GM13977 (cell line): ENCODE results near the gene GGN.
"Not testable (repeated sequence)": the region's sequence is repeated elsewhere in the genome, so short reads cannot be mapped to it uniquely, and the experiment has no call there.

ENCODE experiments used
- DNase-seq: peaks from one replicate; pipeline ENCODE4 v3.0.0; 2012; ENCODE audit warnings: low spot score
- in situ Hi-C: fragments of 300-500 bp; cut with MboI; formaldehyde crosslinking; loops from one replicate; pipeline ENCODE4 v1.12.0; 2022; ENCODE audit warnings: low sequenced_read_pairs, low pct_unique_long_range_greater_than_20kb, mixed read lengths, inconsistent platforms; ENCODE audit not compliant: unreplicated experiment
- TF ChIP-seq, protein P1 (sequence below): IDR thresholded peaks from 2 replicates; pipeline ENCODE4 v1.5.1; 2012; ENCODE audit warnings: mild to moderate bottlenecking, control low read depth; ENCODE audit not compliant: insufficient read depth; ENCODE audit errors: extremely low read depth, missing control alignments

Gene GGN

DNA sequence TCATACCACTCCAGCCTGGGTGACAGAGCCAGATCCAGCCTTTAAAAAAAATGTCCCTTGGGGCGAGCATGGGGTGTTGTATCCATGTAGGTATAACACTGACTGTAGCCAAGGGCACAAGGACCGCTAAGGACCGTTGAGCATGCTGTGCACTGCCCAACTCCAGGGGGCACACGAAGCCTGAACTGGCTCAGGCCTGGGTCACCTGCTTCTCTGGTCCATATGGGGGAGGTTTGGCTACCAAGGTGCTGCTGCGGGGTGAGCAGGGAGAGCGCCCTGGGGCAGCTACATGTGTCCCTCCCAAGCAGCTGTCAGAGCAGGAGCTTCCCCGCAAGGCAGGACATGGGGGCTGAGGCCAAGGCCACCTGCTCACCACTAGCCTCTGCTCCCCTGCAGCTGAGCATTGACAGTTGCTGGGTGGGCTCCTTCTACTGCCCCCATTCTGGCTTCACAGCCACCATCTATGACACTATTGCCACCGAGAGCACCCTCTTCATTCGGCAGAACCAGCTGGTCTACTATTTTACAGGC lies 35.9 kb downstream of the GGN start:
- in situ Hi-C loops, result no loop called here
- DNase-seq, result no peak
- TF ChIP-seq, protein P1, sequence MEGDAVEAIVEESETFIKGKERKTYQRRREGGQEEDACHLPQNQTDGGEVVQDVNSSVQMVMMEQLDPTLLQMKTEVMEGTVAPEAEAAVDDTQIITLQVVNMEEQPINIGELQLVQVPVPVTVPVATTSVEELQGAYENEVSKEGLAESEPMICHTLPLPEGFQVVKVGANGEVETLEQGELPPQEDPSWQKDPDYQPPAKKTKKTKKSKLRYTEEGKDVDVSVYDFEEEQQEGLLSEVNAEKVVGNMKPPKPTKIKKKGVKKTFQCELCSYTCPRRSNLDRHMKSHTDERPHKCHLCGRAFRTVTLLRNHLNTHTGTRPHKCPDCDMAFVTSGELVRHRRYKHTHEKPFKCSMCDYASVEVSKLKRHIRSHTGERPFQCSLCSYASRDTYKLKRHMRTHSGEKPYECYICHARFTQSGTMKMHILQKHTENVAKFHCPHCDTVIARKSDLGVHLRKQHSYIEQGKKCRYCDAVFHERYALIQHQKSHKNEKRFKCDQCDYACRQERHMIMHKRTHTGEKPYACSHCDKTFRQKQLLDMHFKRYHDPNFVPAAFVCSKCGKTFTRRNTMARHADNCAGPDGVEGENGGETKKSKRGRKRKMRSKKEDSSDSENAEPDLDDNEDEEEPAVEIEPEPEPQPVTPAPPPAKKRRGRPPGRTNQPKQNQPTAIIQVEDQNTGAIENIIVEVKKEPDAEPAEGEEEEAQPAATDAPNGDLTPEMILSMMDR, result no peak

DNA sequence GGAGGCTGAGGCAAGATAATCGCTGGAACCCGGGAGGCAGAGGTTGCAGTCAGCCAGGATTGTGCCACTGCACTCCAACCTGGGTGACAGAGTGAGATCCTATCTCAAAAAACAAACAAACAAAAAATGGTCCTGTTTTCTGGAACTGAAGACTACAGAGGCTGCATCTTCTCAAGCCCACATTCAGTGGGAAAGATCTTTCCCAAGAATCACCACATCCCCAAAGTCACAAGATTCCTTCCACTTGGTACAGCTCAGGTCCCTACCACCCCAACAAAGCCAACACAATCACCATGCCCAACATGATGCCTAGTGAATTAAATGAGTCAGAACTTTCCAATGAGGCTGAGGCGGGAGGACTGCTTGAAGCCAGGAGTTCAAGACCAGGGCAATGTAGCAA lies 37.0 kb downstream of the GGN start:
- in situ Hi-C loops, result no loop called here
- DNase-seq, result no peak
- TF ChIP-seq, protein P1, result no peak

DNA sequence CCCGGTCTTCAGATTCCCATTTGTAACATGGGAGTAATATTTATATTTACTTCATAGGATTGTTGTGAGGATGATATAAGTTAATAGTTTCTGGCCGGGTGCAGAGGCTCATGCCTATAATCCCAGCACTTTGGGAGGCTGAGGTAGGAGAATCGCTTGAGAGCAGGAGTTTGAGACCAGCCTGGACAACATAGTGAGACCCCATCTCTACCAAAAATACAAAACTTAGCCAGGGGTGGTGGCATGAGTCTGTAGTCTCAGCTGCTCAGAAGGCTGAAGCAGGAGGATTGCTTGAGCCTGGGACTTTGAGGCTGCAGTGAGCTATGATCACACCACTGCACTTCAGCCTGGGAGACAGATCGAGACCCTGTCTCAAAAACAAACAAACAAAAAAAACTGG lies 41.0 kb downstream of the GGN start:
- DNase-seq, result no peak
- TF ChIP-seq, protein P1, result no peak
- in situ Hi-C loops, result loop anchor here (25.0 kb wide), 1 partner anchor 435 kb away; the partner anchor contains the start of genes SIPA1L3 and WDR87

DNA sequence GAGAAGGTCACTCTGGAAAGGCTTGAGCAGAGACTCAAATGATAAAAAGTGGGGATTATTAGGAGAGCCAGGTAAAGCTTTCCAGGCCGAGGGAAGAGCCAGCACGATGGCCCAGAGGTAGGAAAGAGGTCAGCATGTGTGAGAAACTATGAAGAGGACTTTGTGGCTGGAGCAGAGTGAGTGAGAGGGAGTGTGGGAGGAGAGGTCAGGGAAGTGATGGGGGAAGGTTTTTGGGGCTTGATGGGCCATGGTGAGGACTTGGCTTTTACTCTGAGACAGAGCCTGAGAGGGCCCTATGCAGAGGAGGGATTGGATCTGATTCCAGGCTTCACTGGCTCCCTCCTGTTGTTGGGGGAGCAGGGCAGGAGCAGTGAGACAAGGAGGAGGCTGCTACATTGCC lies 46.9 kb downstream of the GGN start:
- TF ChIP-seq, protein P1, result no peak
- in situ Hi-C loops, result loop anchor here (25.0 kb wide), 1 partner anchor 429 kb away; the partner anchor contains the start of genes SIPA1L3 and WDR87
- DNase-seq, result no peak

DNA sequence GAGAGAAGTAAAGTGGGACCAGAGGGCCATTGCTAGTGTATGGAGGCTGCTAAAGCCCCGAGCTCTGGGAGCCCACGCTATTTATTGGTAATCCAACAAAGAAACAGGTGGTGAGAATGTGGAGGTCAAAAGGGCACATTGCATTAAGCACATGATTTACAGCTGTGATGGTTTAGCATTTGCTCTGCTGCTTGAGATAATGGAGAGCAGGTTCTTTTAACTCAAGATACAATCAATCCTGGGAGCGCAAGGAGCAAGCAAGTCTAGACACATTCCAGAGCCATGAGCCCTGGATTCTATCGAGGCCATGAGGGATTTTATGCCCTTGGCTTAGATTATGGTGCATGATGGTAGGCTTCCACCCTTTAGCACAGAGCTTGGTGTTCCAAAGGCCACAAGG lies 48.8 kb downstream of the GGN start:
- DNase-seq, result not testable (repeated sequence)
- in situ Hi-C loops, result loop anchor here (25.0 kb wide), 1 partner anchor 427 kb away; the partner anchor contains the start of genes SIPA1L3 and WDR87

DNA sequence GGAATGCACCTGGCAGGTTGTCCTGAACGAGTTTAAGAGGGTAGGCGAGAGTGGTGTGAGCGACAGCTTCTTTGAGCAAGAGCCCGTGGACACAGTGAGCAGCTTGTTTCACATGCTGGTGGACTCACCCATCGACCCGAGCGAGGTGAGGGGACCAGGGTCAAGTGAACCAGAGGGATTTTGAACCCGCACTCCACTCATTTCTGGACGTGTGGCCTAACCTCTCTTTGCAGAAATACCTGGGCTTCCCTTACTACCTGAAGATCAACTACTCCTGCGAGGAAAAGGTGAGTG lies 50.5 kb downstream of the GGN start:
- in situ Hi-C loops, result loop anchor here (25.0 kb wide), 1 partner anchor 425 kb away; the partner anchor contains the start of genes SIPA1L3 and WDR87
- DNase-seq, result no peak
- TF ChIP-seq, protein P1, result no peak

DNA sequence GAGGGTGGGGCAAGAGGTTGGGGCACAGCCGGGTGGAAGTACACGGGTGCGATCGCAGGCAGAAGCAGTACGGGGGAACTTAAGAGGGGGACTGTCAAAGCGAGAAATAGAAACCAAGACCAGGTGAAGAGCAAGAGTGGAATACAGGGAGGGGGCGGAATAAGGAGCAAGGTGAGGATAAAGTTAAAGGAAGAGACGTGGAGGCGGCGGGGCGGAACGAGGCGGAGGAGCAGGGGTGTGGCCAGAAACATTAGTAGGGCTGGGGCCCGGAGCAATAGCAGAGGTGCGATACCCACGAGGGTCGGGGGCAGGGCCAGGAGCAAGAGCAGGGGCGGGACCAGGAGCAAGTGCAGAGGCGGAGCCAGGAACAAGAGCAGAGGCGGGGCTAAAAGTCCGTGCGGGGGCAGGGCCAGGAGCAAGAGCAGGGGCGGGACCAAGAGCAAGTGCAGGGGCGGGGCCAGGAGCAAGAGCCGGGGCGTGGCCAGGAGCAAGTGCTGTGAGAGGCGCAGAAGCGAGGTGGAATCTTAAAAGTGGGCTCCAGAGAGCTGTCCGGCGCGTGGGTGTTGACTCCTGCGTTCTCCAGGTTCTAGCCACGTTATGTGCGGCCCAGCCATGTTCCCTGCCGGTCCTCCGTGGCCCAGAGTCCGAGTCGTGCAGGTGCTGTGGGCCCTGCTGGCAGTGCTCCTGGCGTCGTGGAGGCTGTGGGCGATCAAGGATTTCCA lies 51.0 kb downstream of the GGN start:
- in situ Hi-C loops, result loop anchor here (25.0 kb wide), 1 partner anchor 424 kb away; the partner anchor contains the start of genes SIPA1L3 and WDR87
- TF ChIP-seq, protein P1, result no peak

More for the DNA sequence above, 51.0 kb downstream of the GGN start:
- peak; percentile 94 for DNase-seq
